ENCODE data around the gene RTP3.

The RTP3 gene

GRCh38 chr3:46479021-46479420, 18.8 kb upstream of the RTP3 start:
- no peak for DNase-seq (ENCODE audit: extremely low read depth, insufficient read length)
- Histone ChIP-seq H3K36me3 (ENCODE audit: control insufficient read depth, insufficient read depth, low read length) (no peaks in the 10 kb centered on the region), H3K27me3 (replicated peaks; ENCODE audit: control insufficient read depth, insufficient read depth, low read length) (no peaks in the 10 kb centered on the region; the same call in none of the 2 replicates), H3K4me3 (replicated peaks; ENCODE audit: low read depth, low read length) (no peak overlapping the region)
- no peak for TF ChIP-seq CTCF (IDR thresholded peaks at IDR 0.05; ENCODE audit: insufficient read depth, low read length, poor library complexity, severe bottlenecking)

- Histone ChIP-seq H3K4me3 (replicated peaks; ENCODE audit: low read depth, low read length) (no peak overlapping the region), H3K27me3 (replicated peaks; ENCODE audit: control insufficient read depth, insufficient read depth, low read length) (no peaks in the 10 kb centered on the region; the same call in none of the 2 replicates), H3K36me3 (ENCODE audit: control insufficient read depth, insufficient read depth, low read length) (no peaks in the 10 kb centered on the region)
- no peak for TF ChIP-seq CTCF (IDR thresholded peaks at IDR 0.05; ENCODE audit: insufficient read depth, low read length, poor library complexity, severe bottlenecking)
- no peak for DNase-seq (ENCODE audit: extremely low read depth, insufficient read length)
Measured at GRCh38 chr3:46479696-46480095, 18.1 kb upstream of the RTP3 start.

- Histone ChIP-seq H3K27me3 (replicated peaks; ENCODE audit: control insufficient read depth, insufficient read depth, low read length) (no peaks in the 10 kb centered on the region; the same call in none of the 2 replicates), H3K4me3 (replicated peaks; ENCODE audit: low read depth, low read length) (no peak overlapping the region), H3K36me3 (ENCODE audit: control insufficient read depth, insufficient read depth, low read length) (no peaks in the 10 kb centered on the region)
- DNase-seq (ENCODE audit: extremely low read depth, insufficient read length): no peak
- TF ChIP-seq CTCF (IDR thresholded peaks at IDR 0.05; ENCODE audit: insufficient read depth, low read length, poor library complexity, severe bottlenecking): no peak
Measured at GRCh38 chr3:46480491-46481195, 17.1 kb upstream of the RTP3 start.

- H3K4me3 ChIP-seq (replicated peaks; ENCODE audit: low read depth, low read length): no peak overlapping the region
- H3K36me3 ChIP-seq (ENCODE audit: control insufficient read depth, insufficient read depth, low read length): no peaks in the 10 kb centered on the region
- H3K27me3 ChIP-seq (replicated peaks; ENCODE audit: control insufficient read depth, insufficient read depth, low read length): no peaks in the 10 kb centered on the region; the same call in none of the 2 replicates
- no peak for TF ChIP-seq CTCF (IDR thresholded peaks at IDR 0.05; ENCODE audit: insufficient read depth, low read length, poor library complexity, severe bottlenecking)
- no peak for DNase-seq (ENCODE audit: extremely low read depth, insufficient read length)
Measured at GRCh38 chr3:46481636-46482035, 16.1 kb upstream of the RTP3 start.

GRCh38 chr3:46482632-46483350, 15.0 kb upstream of the RTP3 start:
- no peak for DNase-seq (ENCODE audit: extremely low read depth, insufficient read length)

More at GRCh38 chr3:46482632-46483350, 15.0 kb upstream of the RTP3 start:
- no peaks in the 10 kb centered on the region; the same call in none of the 2 replicates for H3K27me3 ChIP-seq (replicated peaks; ENCODE audit: control insufficient read depth, insufficient read depth, low read length)
- H3K36me3 ChIP-seq (ENCODE audit: control insufficient read depth, insufficient read depth, low read length): no peaks in the 10 kb centered on the region
- H3K4me3 ChIP-seq (replicated peaks; ENCODE audit: low read depth, low read length): no peak overlapping the region
- no peak for TF ChIP-seq CTCF (IDR thresholded peaks at IDR 0.05; ENCODE audit: insufficient read depth, low read length, poor library complexity, severe bottlenecking)
